ENCODE results near the gene DOCK1.

Gene DOCK1

DNA sequence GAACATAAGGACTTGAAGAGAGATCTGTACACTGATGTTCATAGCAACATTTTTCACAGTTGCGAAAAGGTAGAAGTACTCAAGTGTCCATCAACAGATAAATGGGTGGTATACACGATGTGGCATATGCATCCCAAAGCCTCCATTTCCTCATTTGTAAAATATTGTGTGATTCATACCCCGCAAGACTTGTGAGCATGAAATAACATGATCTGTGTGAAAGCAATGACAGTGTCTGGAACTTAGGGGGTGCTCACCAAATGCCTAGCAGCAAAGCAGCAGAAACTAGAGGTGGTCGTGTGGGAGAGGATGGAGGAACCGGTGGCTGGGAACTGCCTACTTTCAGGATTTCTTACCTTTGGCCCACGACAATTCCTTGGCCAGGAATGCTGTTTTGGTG is 426.5 kb downstream of the DOCK1 start:
- no peak for DNase-seq

DNA sequence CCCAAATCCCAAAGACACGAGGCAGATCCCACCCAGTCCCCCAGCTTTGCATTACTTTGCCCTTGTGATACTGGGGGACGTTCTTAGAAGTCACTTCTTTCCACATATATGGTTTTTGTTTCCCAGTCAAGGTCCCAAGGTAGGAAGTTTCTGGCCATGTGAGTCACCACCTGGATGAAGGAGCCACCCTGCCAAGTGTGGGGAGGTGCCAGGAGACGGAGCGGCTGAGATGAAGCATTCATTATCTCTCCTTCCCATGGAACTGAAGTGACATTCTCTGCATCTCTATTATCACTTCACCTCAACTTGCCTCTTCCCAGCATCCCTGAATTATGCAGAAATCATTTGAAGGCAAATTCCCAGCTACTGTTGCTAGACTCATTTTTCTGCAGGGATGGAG is 427.4 kb downstream of the DOCK1 start:
- no peak for DNase-seq

DNA sequence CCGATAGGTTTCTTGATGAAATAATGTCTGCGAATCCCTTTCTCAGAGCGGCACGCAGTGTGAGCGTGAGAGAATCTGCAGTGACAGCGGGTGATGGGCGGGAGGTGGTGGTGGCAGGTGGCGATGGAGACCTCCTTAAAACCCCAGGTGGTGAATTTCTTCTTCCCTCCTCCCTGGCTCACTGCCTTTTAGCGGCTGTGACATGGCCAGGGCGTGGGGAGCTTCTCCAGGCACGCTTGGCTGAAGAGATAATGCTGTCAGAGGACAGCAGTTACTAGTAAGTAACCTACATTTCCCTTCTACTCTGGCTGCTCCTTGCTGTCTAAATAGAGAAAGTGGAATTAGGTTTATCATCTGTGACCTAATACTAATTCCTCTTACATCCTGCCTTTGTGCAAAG is 432.6 kb downstream of the DOCK1 start:
- no peak for DNase-seq

DNA sequence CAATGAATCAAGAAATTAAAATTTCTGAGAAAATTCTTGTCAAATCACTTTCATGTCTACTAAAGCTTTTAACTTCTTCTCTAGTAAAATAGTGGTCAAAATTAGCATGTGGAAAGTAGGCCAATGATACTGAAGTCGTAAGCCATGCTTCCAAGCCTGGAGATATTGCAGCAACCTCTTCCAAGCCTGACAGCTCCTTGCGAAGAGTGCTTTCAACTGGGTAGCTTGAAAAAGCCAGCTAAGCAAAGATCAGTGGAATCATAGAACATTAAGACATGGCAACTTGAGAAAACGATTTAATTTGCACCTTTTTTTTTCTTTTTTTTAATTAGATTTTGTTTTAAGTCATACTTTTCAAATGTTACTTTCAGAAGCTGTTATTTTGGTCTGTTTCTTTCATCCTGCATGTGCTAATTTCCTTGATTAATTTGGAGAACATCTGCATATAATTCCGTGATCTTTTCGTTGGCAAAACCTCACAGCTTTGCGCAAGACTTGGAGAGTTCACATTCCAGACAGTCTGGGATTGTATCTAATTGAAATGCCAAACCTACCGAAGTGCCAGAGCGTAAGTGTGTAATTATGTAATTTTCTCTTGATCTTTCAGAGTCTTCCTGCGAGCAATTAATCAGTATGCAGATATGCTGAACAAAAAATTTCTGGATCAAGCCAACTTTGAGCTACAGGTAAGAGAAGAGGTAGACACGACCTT is 433.3 kb downstream of the DOCK1 start:
- DNase-seq = no peak

DNA sequence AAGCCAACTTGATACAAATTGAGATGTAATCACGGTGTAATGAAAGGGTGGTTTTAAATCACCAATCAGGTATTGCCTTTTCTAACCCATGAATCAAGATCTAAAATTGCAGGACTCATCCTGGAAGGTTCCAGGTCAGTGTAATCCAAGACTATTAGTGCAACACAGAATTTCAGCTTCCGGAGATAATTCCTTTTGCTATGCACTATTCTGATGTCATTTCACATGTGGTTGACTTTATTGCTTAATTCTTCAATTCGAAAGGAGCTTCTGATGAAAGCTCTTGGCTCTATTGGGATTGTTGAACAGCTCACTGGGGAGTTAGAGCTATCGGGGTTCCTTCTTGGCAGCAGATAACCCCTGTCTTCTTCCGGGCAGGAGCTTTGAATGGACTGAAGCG is 438.6 kb downstream of the DOCK1 start:
- no peak for DNase-seq

DNA sequence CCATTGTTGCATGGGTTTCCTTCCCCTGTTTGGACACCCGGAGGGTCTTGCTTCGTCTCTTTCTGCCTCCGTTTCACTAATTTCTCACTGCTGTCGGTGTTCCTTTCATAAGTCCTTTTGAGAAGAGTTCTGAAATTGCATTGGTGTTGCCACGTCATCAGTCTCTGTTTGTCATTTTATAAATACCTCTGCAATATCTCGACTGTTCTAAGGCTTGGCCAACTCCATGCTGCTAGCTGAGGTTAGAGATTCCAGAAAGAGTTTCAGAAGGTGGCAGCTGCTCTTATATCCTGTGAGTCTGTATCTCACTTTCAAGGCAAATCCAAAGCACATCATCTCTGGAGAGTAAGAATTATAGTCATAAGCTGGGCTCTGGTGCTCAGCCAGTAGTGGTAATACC is 439.1 kb downstream of the DOCK1 start:
- no peak for DNase-seq

DNA sequence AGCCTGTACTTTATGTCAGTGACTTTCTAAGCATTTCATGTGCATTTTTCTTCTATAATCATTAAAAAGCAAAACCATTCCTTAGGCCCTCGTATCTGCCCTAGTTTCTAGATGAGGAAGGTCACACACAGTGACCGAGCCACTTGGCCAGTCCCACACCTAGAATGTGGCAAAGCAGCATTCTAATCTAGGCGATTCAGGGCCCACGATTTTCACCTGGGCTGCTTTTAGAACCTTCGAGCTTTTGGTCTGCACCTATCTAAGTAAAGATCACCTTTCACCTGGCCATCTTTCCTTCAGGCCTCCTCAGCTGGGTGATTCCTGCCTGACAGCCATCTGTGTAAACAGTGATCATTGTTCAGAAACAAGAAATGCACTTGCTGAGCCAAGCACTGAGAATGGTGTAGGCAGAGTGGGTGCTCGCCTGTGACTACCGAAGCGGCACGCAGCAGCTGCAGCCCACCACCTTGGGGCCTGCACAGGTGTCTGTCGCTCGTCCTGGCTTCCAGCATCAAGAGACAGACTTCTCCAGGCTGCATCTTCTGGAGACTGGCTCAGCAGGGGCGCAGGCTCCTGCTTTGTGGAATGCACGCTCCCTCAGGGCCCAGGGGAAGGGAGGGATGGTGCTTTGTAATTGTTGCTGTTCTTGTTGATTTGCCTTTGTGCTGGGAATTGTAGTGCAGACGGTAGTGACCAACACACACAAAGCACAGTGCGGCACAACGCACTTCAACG is 440.2 kb downstream of the DOCK1 start:
- no peak for DNase-seq

DNA sequence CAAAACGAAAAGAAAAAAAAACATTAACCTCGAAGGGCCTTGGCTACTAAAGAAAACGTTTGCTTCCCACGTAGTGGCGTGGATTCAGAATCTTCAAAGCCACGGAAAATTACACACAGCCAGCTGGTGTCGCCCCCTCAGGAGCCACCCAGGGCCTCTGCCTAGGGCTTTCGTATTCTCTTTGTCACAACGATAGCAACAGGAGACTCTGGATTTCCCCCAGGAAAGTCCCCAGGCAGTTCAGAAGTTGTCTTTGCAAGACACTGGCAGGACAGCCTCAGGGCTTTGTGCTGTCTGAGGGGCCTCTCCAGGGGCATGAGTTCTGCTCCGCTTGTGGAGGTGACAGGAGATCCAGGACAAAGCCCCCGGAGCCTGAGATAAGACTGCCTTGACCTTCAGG is 441.4 kb downstream of the DOCK1 start:
- no peak for DNase-seq

DNA sequence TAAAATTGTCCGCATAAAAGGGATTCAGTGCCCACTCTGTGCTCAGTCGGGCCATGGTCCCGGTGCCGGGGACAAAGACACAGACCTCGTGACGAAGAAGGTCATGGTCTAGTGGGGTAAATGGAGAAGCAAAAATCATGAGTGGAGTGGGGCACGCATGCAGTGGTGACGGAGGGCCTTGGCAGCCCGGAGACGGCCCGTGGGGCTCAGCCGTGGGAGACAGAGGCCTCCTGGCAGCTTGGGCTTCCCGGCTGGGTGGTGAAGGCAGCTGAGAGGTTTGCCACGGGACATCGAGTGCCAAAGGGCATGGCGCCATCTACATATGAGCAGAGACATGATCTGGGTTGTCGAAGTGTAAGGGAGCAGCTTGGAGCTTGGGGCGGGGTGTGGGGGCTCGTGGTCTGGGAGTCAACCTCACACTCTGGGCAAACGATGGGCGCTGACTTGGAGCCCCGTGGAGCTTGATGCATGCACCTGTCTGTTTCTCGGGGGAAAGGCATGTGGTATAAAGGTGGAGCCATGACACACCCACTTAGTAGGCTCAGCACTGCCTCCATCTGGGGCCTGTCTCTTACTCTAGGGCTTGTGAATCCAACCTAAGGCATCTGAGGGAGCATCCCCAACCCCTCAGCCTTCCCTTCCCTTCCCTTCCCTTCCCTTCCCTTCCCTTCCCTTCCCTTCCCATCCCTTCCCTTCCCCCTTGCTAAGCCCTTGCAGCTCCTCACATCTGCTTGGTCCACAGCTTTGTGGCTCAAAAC is 442.2 kb downstream of the DOCK1 start:
- no peak for DNase-seq

DNA sequence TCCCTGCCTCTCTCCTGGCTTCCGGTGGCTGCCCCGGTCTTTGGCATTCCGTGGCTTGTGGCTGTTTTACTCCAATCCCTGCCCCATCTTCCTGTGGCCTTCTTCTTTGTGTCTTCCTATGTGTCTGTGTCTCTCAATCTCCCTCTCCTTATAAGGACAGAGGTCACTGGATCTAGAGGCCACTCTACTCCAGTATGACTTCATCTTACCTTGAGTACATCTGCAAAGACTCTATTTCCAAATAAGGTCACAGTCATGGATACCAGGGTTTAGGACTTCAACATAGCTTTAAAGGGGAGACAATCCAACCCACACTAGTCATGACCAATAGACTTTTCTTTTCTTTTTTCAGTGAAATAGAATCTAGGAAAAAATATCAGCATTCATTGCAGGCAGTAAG is 444.5 kb downstream of the DOCK1 start:
- no peak for DNase-seq

DNA sequence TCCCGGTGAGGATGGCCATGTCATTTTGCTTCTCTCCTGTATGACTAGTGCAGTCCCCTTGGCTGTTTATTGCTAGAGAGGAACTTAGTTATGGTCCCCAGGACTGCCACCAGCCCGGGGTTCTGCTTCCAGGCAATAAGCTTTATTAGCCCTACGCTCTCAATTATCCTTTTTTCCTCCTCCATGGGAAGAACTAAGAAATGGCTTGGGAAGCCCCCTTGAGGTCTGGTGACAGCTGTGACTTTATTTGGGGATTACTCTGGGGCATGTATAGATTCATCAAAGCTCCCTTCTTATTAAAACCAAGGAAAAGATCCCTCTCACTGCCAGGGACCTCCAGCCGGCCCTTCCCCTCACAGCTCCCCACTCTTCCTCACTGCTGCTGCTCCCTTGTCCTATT is 446.3 kb downstream of the DOCK1 start:
- no peak for DNase-seq

DNA sequence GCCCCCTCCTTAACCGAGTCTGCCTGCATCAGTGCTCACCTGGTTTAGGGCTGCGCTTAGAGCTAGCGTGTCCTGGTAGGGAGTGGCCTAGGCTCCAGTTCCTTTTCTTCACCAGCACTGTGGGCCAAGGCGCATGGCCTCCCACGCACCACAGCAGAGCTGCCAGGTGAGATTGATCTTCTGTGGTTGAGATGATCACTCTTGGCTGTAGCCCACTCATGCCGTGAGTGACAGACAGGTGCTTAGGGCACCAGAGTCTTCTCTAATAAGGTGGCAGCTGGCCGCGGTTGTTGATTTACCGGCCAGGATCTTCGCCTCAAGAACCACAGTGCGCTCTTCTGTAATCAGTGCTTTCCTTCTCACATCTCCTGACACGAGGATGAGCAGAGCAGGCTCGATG is 448.3 kb downstream of the DOCK1 start:
- no peak for DNase-seq

DNA sequence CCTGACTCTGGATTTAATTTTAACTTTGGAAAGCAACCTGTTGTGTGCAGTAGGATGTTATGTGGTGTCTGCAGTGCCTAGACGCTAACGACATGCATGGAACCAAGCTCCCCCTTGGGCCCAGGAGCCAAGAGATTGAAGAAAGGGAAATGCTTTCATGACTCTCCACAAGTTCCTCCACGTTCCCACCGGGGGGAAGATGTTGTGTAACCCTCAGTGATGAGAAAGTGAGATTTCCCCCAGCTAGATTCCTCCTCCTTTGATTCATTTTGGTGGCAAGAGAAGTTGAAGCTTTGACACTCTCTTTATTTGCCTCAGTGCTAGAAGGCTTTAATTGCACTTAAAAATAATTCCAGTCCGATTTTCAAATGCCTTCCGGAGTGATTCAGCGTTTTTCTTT is 449.0 kb downstream of the DOCK1 start:
- DNase-seq = no peak

DNA sequence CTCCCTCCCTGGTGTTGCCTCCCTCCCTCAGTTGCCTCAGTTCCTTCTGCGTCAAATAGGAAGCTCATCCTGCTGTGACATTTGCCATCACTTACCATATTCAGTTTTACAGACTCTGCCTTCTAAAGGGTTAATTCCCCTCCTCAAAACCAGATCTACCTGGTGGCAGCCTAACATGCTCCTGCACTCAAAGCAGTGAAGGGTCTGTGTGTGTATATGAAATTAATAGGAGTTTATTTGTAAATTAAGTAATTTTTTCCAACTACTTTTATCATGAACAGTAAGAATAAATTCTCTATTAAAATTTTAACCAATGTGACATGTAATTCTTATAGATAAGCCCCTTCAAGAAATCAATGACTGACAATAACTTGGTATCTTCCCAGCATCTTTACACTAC is 449.8 kb downstream of the DOCK1 start:
- DNase-seq = no peak

DNA sequence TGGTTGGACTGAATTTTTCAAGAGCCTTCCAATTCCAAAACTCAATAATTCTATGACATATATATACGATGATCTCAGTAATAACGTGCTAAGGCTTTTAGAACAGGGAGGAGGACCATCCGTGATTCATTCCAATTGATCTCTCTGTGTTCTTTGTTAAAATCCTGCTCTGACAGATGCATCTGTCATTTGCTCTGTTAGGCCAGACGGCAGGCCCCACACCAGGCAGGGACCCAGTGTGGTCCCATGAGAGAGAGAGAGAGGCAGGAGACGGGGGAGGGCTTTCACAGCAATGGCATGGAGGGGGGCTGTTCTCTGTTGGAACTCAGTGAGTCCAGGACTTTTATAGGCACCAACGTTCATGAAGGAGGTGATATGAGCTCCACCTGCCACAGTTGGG is 451.1 kb downstream of the DOCK1 start:
- no peak for DNase-seq

DNA sequence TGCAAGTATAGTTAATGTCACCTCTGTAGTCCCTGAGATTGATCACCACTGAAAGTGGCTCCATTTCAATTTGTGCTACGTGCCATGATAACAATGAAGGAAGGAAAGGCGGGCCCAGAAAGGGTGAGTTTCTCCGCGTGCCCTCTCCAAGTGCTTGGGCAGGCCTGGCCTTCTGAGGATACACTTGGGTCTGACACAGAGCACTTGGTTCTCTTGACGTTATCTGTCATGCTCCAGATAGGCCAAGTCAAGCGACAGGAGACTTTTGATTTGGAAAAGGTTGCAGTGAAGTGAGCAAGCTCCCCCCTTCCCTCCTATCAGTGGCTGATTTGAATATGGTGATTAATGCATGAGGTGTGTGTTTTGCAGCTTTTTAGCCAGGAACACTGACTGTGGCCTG is 452.0 kb downstream of the DOCK1 start:
- no peak for DNase-seq

DNA sequence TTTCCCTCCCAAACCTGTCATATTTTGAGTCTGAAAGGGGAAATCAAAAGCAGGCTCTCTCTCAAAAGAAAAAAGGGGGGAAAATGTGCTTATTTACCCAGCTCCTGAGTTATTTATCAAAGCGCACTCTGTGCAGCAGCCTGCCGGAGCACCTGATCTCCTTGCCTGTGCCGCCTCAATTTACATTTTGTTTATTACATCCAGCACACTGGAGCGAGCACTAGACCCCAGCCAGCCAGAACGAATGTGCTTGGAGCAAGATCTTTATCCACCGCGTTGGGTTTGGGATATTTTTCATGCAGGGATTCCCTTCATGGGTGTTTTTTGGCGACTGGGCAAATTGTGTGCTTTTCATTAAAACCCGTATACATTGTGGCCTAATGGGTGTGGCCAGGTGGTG is 453.1 kb downstream of the DOCK1 start:
- no peak for DNase-seq

DNA sequence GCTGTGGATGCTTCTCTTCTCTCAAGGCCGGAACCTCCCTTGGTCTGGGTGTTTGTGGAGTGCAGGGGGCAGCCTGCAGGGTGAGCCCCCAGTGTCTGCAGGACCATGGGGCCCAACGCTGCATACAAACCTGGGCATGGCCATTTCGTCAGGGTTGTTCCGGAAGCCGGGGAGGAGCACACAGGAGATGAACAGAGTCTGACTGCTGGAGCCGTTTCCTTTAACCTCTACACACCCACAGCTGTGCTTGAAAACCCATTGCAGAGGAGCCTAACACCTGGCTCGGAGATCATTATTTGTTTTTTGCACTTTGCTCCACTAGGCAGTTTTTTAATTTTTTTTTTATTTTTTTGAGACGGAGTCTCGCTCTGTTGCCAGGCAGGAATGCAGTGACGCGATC is 458.8 kb downstream of the DOCK1 start:
- DNase-seq = no peak

DNA sequence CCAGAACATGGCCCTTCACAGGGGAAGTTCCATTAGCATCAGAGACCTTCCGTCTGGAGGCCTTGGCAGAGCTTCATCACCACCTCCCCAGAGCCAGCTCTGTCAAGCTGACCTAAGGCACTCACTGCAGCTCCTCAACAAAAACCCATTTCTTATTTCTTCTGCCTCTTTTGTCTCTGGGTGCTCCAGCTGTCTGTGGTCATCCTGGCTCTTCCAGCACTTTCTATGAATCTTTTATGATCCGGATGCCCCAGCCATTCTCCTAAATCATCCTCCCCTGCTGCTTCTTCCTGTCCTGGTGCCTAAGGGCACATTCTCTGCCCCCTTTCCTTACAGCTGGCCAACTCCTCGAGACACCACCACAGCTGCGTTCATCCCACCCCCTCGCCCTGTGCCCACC is 462.9 kb downstream of the DOCK1 start:
- DNase-seq = no peak

DNA sequence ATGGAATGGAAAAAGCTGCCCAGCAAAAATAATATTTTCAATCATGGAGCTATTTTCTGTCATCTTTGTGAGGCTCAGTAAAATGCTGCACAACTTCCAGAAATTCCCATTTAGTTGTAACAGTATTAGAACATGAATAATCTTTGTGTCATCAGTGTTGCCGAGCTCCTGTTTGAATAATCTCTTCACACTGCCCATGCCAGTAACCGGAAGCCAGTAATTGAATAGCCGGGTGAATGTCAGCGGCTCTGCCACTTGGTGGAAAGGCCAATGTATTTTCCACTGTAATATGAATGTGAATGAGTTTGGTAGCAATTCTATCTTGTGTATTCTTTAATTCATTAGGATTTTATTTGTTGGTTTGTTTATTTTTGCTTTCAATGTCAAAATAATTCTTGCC is 463.7 kb downstream of the DOCK1 start:
- DNase-seq = no peak

DNA sequence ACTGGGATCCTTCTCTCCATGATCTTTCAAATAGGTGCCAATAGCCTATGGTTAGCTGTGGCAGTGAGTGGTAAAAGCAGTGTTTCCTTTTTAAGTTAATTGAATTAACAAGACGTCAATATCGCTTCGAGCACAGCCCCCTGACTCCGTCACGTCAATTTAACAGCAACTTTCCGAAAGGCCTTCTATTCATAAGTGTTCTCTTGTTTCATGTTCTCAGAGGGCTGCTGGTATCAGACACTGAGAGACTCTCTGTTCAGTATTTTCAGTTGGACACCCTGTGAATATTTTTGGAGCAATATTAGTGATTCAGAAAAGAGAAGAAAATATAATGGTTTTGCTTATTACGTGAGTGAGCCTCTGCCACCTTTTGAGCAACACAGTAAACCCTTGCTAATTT is 465.4 kb downstream of the DOCK1 start:
- no peak for DNase-seq

DNA sequence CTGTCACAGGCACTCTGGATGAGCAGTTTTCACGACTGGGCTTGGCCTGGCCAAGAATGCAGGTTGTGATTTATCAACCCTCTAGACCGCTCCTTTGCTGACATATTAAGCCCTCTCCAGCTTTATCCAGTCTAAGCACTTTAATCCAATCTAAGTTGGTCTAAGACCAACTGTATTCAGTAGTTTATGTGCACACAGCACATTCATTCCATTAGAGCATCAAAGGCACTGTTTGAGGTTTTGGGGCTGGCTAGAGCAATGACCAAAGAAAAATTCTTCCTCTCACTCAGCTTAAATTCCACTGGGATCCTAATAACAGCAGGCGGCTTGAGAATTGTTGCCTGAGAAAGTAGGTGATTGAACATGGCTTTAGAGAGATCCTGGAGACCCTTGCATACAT is 467.1 kb downstream of the DOCK1 start:
- DNase-seq = no peak

DNA sequence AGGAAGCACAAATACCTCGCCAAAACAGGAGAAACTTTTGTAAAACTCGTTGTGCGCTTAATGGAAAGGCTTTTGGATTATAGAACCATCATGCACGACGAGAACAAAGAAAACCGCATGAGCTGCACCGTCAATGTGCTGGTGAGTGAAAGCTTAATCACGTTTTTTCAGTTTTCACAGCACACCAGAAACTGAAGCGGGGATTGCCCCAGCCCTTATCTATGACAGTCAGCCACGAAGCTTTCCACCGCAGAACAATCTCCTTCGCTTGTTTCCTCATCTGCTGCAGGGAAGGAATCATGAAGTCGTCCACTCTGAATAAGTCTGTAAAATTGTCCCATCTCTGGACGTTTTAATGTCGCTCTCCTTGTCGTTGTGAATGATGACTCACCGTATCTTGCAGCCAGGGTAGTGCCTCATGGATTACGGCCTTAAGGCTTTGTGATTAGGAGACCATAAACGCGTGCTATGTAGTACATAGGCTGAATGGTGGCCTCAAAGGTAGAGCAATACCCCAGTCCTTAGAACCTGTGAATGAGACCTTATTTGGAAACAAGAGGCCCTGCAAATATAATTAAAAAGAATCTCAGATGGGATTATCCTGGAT is 468.9 kb downstream of the DOCK1 start:
- DNase-seq = no peak

DNA sequence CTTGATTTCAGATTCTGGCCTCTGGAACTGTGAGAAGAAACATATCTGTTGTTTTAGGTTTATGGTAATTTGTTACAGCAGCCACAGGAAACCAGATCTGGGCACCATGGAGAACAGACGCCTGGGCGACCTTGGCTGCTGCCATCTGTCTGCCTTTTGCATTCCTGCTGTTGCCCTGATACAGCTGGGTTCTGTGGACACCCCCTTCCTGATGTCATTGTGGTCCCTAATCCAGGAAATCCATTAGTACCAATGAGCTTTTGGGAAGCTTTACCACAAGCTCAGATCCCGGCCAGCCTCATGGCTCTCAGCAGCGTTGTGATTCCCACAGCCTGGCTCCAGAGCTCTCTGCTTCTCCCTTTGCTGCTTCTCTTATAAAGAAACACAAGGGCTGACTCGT is 469.7 kb downstream of the DOCK1 start:
- no peak for DNase-seq
